GM19438 (cell line): ENCODE measurements around the gene MAPKAP1.

Experiments used
- ATAC-seq: cut with Tn5 transposase; IDR thresholded peaks from one replicate; pipeline ENCODE4 v1.9.1; 2021; ENCODE audit warnings: low read depth; ENCODE audit not compliant: unreplicated experiment

The MAPKAP1 gene

DNA sequence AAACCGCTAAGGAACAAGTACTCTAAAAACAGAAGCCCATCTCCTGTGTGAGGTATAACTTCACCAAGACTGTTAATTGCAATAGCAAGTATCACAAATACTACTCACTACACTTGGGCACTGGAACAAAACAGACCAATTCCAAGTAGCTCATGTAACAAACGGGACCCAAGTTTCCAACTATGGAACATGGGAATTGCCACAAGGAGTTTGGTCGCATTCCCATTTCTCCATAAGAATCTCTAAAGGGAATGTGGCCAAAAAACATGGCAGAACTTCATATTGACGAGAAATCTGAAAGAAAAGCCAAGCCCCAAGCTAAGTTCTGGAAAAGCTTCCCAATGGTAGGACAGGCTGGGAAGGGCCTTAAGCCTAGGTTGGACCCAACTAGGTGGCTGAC is 162.5 kb downstream of the MAPKAP1 start:
- ATAC-seq: no peak

DNA sequence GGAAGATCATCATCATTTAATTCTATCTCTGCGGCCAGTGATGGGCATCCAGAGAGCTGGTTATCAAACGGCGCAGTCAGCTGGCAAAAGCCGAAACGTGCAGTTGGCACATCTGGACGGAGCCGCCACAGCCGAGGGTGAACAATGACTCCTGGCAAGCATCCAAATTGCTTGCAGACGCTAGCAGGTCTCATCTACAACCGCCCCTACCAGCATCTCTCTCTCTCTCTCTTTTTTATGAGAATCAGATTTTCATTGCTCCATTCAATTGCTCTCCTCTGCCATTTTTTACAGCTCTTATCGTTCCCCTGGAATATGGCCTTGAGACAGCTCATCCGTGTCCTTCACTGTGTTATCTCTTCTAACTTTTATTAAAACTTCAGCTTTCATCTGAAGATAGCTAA is 165.2 kb downstream of the MAPKAP1 start:
- no peak for ATAC-seq

DNA sequence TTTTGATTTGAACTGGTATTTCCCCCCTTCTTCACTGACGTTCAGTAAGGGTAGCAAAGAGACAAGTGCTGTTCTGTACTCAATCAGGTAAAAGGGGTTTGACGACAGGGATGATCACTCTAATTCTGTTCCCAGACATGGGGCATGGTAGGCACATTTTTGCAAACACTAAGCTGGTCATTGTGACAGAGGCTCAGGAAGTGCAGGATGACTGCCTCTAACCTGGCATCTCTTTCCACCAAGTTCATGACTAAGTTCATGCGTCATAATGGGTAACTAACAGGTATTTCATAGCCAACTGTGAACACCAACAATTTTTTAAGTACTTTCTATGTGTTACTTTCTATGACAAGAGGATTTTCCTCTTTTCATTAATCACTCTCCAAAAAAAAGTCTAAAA is 166.5 kb downstream of the MAPKAP1 start:
- ATAC-seq: no peak

DNA sequence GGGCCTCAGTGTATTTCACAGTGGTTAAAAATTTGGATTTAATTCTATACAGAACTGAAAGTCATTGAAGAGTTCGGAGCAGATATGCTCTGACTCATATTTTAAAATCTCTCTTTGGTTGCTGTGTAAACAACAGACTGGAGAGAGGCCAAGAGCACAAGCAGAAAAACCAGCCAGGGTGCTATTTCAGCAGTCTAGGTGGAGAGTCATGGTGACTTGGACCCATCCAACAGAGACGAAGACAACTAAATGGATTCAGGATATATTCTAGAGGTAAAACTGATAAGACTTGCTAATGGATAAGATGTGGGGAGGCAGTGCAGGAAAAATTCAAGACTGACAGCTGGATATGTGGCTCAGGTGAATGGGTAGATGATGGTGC is 168.9 kb downstream of the MAPKAP1 start:
- ATAC-seq: no peak

DNA sequence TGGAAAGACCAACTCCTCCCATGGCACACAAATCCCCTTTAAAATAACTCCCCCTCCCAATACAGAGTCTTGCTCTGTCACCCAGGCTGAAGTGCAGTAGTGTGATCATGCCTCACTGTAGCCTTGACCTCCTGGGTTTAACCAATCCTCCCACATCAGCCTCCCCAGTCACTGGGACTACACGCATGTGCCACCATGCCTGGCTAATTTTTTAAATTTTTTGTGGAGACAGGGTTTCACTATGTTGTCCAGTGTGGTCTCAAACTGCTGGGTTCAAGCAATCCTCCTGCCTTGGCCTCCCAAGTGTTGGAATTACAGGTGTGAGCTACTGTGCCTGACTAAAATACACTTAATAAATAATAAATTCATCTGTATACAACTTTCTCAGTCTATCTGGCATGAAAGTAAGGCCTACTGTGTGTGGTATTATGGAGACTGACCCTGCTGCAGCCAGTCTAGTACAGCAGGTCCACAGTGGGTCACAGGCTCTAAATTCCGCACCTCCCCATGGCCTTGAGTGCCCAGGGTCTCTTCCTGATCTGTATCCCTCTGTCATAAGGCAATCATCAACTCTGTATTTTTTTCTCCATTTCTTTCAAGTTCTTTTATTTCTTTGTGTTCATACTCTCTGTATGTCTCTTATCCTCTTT is 169.4 kb downstream of the MAPKAP1 start:
- ATAC-seq: no peak

DNA sequence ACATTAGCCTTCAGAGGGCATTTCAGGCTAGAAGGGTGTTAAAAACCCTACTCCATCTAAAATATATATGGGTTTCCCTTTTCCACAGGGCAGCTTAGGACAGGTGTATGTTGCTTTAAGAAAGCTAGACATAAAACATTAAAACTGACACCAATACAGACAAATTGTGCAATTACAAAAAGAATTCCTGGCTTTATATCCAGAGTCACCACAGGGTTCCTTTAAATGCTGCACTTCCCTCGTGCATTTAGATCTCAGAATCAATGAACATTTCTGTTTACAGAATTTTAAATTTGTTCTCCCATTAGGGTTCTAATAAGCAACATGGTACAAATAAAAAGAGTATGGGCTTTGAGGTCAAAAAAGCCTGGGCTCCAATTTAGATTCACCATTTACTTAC is 170.2 kb downstream of the MAPKAP1 start:
- no peak for ATAC-seq

DNA sequence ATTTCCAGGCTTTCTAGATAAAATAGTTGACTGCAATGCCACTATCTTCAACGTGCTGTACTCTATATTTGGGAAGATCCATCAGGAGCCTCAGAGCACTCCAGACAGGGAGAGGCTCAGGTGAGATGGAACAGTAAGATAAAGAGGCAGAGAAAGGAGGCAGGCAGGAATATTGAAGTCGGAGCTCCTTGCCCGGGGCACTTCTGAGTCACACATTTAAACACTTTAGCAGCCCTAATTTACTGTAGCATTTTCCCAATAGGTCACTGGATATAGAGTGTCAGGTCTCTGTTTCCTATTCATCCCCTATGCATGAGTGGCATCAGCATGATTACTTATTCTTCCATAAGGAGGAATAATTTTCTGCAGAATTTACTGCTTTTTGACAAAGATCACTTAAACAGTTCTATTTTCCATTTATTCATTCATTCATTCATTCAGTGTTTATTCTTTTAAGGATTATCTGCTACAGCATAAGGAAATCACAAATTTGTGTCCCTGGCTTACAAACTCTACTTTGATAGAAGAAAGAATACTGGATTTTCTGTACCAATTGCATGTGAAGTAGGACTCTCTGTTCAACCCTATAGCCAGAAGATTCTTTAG is 170.7 kb downstream of the MAPKAP1 start:
- no peak for ATAC-seq

DNA sequence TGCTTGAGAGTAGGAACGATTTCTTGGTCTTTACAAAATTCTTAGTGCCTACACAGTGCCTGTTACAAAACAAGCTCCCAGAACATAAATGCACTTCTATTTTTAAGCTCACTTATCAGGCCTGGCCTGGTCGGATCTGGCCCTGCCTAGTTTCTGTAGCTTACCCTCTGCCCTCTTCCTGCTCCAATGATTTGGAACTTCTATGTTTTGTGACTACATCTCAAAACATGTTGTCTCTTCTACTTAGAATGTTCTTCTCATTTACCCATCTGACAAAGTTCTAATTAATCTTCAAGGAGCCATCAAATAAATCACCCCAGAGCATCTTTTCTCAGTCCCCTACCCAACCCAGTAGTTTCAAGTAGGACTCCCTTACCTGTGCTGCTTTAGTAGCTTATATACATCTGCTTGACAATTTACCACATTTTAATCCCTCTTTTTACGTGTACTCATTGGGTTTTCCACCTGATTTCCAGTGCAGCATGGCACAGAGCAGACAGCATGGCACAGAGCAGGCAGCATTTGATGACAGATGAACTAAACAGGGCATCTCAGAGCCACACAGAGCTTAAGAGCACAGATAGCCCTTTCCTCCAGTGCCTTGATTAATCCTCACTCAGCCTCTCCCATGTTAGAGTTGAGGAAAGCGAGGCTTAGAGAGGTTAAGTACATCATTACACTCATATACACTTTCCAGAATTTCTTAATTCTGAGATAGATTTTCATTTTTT is 171.9 kb downstream of the MAPKAP1 start:
- no peak for ATAC-seq

DNA sequence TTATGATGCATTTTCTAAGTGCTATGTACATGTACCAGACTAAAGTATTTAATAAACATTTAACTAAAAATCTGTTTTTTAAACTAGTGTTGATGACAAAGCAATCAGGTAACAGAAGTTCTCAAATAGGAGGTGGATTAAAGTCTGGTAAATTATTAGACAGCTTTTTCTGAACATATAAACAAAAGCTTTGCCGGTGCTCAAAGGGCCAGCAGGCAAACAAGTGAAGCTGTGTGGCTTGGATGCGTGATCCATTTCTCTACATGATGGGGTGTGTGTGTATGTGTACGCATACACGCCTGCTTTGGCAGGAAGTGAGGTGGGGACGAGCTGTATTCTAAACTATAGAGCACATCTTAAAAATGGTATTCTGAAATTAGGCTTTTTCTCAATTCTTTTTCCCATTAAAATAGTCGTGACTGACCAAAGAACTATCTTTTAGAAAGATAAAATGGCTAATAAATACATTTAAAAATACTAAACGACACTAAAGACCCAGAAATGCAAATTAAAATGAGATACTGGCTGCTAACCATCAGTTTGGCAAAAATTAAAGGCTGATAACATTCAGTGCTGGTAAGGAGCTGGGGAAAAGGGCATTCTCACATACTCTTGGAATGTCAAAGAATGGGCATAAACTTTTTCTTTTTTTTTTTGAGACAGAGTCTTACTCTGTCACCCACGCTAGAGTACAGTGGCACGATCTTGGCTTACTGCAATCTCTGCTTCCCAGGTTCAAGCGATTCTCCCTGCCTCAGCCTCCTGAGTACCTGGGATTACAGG is 174.0 kb downstream of the MAPKAP1 start:
- ATAC-seq: no peak

DNA sequence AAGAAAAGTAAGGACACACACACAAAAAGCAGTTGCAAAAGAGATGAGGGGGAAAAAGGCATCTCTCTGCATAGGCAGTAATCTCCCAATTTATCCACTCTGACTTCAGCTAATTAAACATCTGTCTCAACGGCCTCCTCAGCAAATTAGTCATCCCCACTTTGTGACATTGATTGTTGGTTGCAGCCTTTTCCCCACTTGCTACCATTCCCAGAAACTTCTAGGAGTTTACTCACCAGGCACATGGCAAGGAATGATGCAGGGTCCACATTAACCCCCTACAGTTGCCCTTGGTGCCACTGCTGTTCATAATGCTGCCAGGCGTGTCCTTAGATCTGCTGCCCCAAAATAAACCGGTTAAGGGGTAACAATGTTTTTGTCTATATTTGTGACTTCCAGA is 174.6 kb downstream of the MAPKAP1 start:
- no peak for ATAC-seq

DNA sequence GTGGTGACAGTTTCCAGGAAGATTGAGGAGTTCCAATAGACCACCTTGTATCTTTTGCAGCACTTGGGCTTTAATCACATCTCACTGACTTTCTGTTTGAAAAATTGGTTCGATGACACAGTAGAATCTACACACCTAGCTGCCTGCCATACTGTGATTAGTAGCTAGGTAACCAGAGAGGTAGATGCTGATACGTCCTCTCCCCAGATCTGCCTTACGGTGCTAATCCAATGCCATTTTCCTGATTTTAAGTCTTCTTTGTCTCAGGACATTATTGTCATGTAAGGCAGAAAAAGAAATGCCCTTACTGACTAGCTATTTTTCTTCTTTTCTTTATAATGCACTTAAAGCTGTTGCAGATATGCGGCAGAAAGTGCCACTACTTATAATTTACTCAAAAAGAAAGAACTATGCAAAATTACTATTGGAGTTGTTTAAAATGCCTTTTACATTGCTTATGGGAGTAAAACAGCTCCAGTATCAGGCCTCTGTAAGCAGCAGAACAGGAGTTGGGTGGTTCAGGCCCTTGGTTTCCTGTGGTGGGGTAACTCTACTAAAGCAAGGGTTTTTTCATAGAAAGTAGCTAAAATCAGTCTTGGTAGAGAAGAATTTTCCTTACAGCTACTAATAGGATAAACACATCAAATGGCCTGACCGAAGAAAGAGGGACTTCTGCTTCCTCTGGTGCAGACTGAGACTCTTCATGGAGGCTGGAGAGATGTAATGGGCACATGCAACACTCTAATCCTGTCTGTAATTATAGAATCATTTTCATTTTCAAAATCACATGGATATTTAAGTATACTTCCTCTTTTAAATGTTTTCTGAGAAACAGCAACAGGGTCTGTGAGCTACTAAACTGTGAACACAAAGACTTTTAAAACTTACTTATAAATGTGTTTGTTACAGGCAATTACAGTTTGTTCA is 177.2 kb downstream of the MAPKAP1 start:
- ATAC-seq: no peak

DNA sequence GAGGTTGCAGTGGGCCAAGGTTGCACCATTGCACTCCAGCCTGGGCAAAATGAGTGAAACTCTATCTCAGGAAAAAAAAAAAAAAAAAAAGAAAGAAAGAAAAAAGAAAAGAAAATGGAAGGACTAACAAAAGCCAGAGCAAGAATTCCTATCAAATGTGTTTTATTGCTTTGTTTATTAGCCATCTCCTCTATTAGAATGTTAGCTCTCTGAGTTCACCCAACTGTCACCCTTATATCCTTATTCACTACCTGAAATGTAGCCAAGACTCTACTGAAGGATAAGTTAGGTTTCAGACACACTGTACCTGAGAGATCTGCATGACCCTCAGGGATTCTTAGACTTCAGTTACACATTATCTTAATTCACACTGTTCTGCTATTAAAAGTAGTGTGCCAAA is 177.9 kb downstream of the MAPKAP1 start:
- no peak for ATAC-seq

DNA sequence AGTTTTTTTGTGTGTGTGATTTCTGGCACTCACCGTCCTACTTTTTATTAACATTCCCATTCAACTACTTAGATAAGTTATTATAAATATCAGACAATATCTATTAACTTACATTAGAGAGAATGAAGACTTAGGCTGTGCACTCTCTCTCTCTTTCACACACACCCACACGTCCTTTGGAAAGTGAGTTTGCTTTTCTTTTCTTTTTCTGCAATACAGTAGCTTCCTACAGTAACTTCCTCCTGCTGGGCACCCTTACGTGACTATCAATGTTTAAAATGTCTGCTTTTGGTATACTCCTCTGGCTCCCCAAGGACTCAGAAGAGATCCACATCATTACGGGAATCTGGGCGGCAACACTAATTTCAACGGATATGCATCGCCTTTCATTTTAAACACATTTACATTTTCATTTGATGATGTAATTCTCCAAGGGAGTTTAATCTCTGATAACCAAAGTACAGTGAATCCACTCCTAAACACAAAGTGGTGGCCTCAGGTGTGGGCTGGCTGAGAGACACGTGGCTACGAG is 179.5 kb downstream of the MAPKAP1 start:
- no peak for ATAC-seq

DNA sequence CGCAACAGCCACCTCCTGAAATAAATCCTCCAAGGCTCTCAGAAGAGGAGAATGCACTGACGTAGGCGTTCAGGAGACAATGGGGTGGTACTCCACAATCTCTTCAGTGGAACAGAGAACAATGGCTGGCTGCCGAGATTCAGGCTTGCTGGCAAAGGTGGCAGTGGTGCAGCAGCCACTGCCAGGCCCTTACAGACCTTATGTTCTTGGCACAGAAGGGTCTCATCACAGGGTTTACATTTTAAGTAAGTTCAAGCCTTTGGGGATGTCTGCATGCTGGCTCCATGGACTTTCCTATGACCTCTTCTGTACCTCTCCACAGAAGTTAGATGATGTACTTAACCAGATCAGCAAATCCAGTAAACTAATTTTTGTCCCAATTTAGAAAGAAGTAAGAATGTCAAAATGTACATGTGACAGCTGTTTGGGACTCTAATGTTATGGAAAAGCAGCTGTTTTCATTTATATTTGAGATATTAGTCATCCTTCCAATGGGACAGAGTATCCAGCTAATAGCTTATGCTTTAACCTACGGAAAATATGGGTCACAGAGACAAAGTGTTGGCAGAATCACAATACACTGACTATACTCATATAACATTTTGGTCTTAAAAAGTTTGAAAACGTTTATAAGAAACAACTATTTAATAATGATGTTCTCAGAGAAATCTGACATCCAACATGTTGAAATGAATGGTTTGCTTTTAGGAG is 180.9 kb downstream of the MAPKAP1 start:
- ATAC-seq: no peak

DNA sequence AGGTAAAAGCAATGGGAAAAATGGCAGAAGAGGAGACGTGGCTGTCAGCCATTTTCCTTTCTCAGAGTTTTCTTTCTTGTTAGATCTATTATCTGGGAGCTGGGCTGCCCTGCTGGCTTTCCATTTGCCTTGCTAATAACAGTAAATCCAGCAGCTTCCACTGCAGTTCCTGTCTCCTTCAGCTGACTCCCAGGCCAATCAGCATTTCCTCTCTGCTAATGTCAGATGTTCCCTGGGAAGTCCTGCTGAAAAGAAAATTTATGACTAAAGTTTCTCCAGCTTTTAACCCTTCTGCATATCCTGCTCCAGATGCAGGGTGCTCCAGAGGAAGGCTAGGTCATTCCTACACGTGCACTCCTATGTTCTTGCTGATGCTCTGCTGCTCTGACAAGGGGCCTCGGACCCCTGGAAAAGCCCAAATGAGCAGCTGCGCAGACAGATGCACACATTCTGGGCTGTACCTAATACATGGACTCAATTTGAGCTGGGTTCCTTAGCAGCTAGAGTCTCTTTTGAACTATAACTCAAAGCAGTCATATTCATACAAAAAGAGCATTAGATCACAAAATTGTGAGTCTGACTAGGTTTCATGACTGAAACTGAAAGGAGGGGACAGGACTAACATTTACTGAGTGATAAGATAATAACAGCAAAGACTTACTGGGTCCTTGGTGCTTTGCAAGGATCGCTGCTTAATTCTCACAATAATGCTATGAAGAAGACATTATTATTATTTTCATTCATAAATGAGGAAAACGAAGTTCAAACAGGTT is 182.2 kb downstream of the MAPKAP1 start:
- no peak for ATAC-seq

DNA sequence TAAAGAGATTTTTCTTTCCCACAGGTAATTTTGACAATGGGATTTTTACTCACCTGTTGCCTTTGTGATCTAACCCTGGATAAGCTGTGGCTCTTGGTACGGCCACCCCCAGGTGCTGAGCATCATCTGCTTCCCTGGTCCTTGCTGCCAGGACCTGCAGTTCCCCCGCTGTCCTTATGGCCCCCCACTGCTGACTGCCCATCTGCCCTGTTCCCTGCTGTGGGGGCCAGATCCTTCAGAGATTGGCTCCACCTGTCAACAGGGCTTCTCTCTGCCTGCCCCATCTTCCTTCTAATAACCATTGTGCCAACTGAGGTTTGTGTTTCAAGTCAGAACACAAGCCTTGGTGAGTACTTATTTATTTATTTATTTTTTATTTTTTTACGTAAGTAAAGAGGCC is 183.3 kb downstream of the MAPKAP1 start:
- no peak for ATAC-seq

DNA sequence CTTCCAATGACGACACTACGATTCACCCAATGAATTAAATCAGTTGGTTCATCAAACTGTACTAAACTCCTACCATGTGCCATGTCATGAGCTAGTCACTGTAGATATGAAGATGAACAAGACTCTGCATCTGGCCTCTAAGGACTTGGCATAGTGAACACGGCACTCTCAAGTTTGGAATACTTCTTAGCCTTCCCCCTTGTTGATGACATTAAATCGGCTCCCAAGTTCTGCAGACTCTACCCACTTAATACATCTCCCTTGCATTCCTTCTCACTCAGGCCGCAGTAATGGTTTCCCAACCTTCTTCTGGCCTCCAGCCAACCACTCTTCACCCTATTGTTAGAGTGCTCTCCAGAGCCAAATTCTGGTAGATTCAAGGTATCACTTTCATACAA is 184.7 kb downstream of the MAPKAP1 start:
- no peak for ATAC-seq

DNA sequence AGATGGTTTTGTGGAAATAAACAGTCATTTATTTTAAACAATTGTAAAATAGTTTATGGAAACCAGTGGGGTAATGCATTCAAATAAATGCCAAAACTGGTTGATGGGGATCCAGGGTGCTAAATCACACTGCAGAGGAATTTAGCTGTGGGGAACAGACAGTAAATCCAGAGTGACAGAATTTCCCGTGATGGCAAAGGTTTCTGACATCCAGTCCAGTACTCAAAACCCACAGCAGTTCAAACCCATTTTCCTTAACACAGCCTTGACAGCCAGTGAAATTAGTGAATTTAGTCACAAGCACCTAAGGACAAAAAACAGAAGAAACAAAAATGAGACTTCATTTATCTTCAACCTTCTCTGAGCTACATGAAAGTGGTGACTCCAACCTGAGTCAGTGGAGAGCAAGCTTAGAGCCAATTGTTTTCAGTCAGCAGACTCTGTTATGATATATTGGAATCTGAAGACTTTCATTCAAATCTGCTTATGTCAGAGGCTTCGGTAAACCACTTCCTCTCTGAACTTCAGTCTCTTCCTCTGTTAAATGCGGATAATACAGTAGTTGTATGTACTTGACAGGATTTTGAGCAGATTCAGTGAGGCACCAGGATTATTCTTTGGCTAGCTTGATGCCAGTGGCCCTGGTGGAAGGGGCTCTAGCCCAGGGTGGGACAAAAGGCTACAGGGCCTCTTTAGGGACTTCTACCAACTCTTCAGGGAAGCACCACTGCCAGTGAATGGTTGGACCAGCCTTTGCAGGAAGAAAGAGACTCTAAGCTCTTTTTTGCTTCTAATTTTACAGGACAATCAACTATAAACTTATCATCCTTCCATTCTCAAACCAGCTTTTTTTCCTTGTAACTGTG is 185.3 kb downstream of the MAPKAP1 start:
- no peak for ATAC-seq
